A673 (cell line): ENCODE results near the gene KLHL11. TPM values are rescaled to one million over a fixed set of nuclear protein-coding genes. Genes with fewer than 3 reads are reported as not detected.

Experiments used
- BruUV-seq: library from RNA; stranded (reverse); fragments of 400-500 nt; replicated peaks from 2 replicates; lab custom pipeline; 2021; lab: Mats Ljungman, UMichigan
- CTCF ChIA-PET: fragments of 300-600 bp; sonication (Branson Sonifier 250); formaldehyde crosslinking; loops from one replicate; lab custom pipeline; 2022; ENCODE audit warnings: antibody characterized with exemption; lab: Charles Lee
- POLR2A ChIA-PET: fragments of 300-600 bp; sonication (Branson Sonifier 250); formaldehyde crosslinking; loops from one replicate; lab custom pipeline; 2022; ENCODE audit warnings: antibody characterized with exemption; ENCODE audit not compliant: low non-redundant PET; lab: Charles Lee
- DNase-seq: peaks from one replicate; pipeline ENCODE4 v3.0.0-alpha.2; 2015; ENCODE audit warnings: low spot score
- H3K27ac ChIP-seq: fragments of 200-600 bp; sonication (generic); 2 replicates; pipeline ENCODE4 v1.5.1; 2016; ENCODE audit warnings: mixed run types, low read depth, mild to moderate bottlenecking, mixed read lengths, antibody characterized with exemption, low read length; ENCODE audit not compliant: poor library complexity, severe bottlenecking
- H3K27me3 ChIP-seq: fragments of 200-600 bp; sonication (generic); replicated peaks from 2 replicates; pipeline ENCODE4 v1.6.1; 2017; ENCODE audit warnings: mixed run types, low read depth, mild to moderate bottlenecking, mixed read lengths, antibody characterized with exemption, low read length; ENCODE audit not compliant: insufficient read depth, poor library complexity
- H3K36me3 ChIP-seq: fragments of 200-600 bp; sonication (generic); 2 replicates; pipeline ENCODE4 v1.6.1; 2016; ENCODE audit warnings: mixed run types, mild to moderate bottlenecking, mixed read lengths, antibody characterized with exemption, low read length; ENCODE audit not compliant: insufficient read depth, poor library complexity, severe bottlenecking
- H3K4me1 ChIP-seq: fragments of 200-600 bp; sonication (generic); 2 replicates; pipeline ENCODE4 v1.6.1; 2017; ENCODE audit warnings: mixed run types, mild to moderate bottlenecking, mixed read lengths, antibody characterized with exemption, low read length; ENCODE audit not compliant: insufficient read depth, poor library complexity, severe bottlenecking
- H3K4me3 ChIP-seq: fragments of 200-600 bp; sonication (generic); 2 replicates; pipeline ENCODE4 v1.5.1; 2016; ENCODE audit warnings: low read depth, mixed run types, mild to moderate bottlenecking, mixed read lengths, low read length; ENCODE audit not compliant: poor library complexity, severe bottlenecking
- H3K9me3 ChIP-seq: fragments of 200-600 bp; sonication (generic); 2 replicates; pipeline ENCODE4 v1.6.1; 2016; ENCODE audit warnings: mixed run types, low read depth, mild to moderate bottlenecking, mixed read lengths, antibody characterized with exemption, low read length; ENCODE audit not compliant: poor library complexity, severe bottlenecking
- CTCF ChIP-seq: fragments of 300-800, 200-600 bp; sonication (generic); conservative IDR thresholded peaks from 2 replicates; pipeline ENCODE4 v1.5.1; 2017; ENCODE audit warnings: low read depth, mild to moderate bottlenecking, antibody characterized with exemption, low read length, moderate library complexity, mixed read lengths
- EZH2 ChIP-seq: fragments of 200-600 bp; sonication (generic); IDR thresholded peaks from 2 replicates; pipeline ENCODE4 v1.6.1; 2017; ENCODE audit warnings: borderline replicate concordance, low read depth, mild to moderate bottlenecking, mixed read lengths, antibody characterized with exemption, low read length; ENCODE audit not compliant: poor library complexity, severe bottlenecking
- intact Hi-C: fragments of 100-400 bp; cut with micrococcal nuclease; formaldehyde crosslinking; loops from one replicate; pipeline ENCODE4 v1.10.0; 2022; ENCODE audit not compliant: unreplicated experiment
- total RNA-seq: library from RNA; stranded (reverse); gene quantifications from 2 replicates; pipeline ENCODE4 v1.2.3, GENCODE V29; 2021

KLHL11 gene
- total RNA-seq, 1 experiment from 2014 or later, result 12.0 TPM

- Histone ChIP-seq H3K36me3 (peaks cover 49% of the 10 kb centered on the region), H3K4me1 (no peaks in the 10 kb centered on the region), H3K9me3 (no peaks in the 10 kb centered on the region), H3K27me3 (no peaks in the 10 kb centered on the region), H3K27ac (no peak overlapping the region), H3K4me3 (no peak overlapping the region)
- DNase-seq, result no peak
- ChIA-PET CTCF (no interaction called here), POLR2A (no interaction called here)
- no TSS peak for BruUV-seq
- intact Hi-C loops, result no loop called here
- TF ChIP-seq CTCF (no peak), EZH2 (no peak)
These were observed 8.5 kb upstream of the KLHL11 start for GRCh38 chr17:41873559-41874292.

GRCh38 chr17:41871789-41872188 lies 6.6 kb upstream of the KLHL11 start:
- Histone ChIP-seq H3K36me3 (peaks cover 53% of the 10 kb centered on the region), H3K9me3 (no peaks in the 10 kb centered on the region), H3K4me1 (no peaks in the 10 kb centered on the region), H3K27me3 (no peaks in the 10 kb centered on the region), H3K4me3 (no peak overlapping the region), H3K27ac (no peak overlapping the region)
- ChIA-PET CTCF (no interaction called here), POLR2A (no interaction called here)
- TF ChIP-seq EZH2 (no peak), CTCF (no peak)
- no TSS peak for BruUV-seq
- intact Hi-C loops, result no loop called here
- DNase-seq, result no peak

- H3K4me1 ChIP-seq, result no peaks in the 10 kb centered on the region
- intact Hi-C loops, result no loop called here
- no TSS peak for BruUV-seq
- H3K27ac ChIP-seq, result no peak overlapping the region
- H3K4me3 ChIP-seq, result no peak overlapping the region
- no peak for DNase-seq
- H3K9me3 ChIP-seq, result no peaks in the 10 kb centered on the region
- ChIA-PET CTCF (no interaction called here), POLR2A (no interaction called here)
- TF ChIP-seq CTCF, result no peak
- TF ChIP-seq EZH2, result no peak
- H3K36me3 ChIP-seq, result peaks cover 54% of the 10 kb centered on the region
- no peaks in the 10 kb centered on the region for H3K27me3 ChIP-seq
These were observed 5.4 kb upstream of the KLHL11 start for GRCh38 chr17:41870627-41871026.
